C4-2B (cell line): ENCODE measurements around the gene TPSAB1.

Source experiments
- CTCF ChIP-seq: fragments of 450-650 bp; conservative IDR thresholded peaks from 2 replicates; pipeline ENCODE4 v1.5.1; 2017; ENCODE audit warnings: mild to moderate bottlenecking
- ZFX ChIP-seq: fragments of 450-650 bp; IDR thresholded peaks from 2 replicates; pipeline ENCODE4 v1.6.1; 2017

GRCh38 chr16:1210461-1210860 is 30.0 kb upstream of the TPSAB1 start:
- TF ChIP-seq CTCF (no peak), ZFX (no peak)
